Effector memory CD4-positive, alpha-beta T cell (primary cell): Measurements from ENCODE around the gene UBE2J2.

Experiments used
- DNase-seq, 3 donors: peaks; one replicate each; pipeline ENCODE4 v3.0.0-alpha.2; 2020
- H3K27ac ChIP-seq: 2 replicates; pipeline ENCODE4 v1.7.0; 2013; ENCODE audit warnings: mild to moderate bottlenecking, low read length, moderate library complexity; ENCODE audit not compliant: insufficient read depth, poor library complexity, severe bottlenecking
- H3K27me3 ChIP-seq: replicated peaks from 2 replicates; pipeline ENCODE4 v1.7.0; 2013; ENCODE audit warnings: mild to moderate bottlenecking, low read length; ENCODE audit not compliant: insufficient read depth, control insufficient read depth, poor library complexity, severe bottlenecking
- H3K36me3 ChIP-seq: 2 replicates; pipeline ENCODE4 v1.7.0; 2013; ENCODE audit warnings: mild to moderate bottlenecking, low read length, moderate library complexity; ENCODE audit not compliant: control insufficient read depth, insufficient read depth
- H3K4me1 ChIP-seq: 2 replicates; pipeline ENCODE4 v1.7.0; 2013; ENCODE audit warnings: low read length, mild to moderate bottlenecking; ENCODE audit not compliant: control insufficient read depth, insufficient read depth, poor library complexity, severe bottlenecking
- H3K4me3 ChIP-seq: 2 replicates; pipeline ENCODE4 v1.7.0; 2013; ENCODE audit warnings: low read length, low read depth, mild to moderate bottlenecking; ENCODE audit not compliant: insufficient read depth, poor library complexity, severe bottlenecking
- H3K9me3 ChIP-seq: 2 replicates; pipeline ENCODE4 v1.7.0; 2013; ENCODE audit warnings: mild to moderate bottlenecking, low read length, moderate library complexity; ENCODE audit not compliant: control insufficient read depth

UBE2J2 gene

DNA sequence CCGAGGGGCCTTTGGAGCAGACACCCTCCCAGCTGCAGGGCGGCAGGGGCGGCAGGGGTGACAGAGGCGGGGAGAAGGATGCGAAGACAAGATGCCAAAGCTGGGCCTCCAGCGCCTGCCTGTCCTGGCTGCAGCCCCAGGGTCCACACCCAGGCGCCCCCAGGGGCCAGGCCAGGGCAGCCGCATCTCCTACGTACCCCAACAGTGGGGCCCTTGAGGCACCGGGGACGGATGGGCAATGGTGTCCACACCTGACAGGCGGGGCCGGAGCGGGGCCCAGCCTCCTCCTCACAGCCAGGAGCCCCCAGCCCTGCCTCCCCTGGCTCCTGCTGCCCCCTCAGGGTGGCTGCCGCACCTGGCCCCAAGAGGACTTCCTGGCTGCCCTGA is 34.4 kb downstream of the UBE2J2 start:
- peaks cover 6% of the 10 kb centered on the region for H3K36me3 ChIP-seq

DNA sequence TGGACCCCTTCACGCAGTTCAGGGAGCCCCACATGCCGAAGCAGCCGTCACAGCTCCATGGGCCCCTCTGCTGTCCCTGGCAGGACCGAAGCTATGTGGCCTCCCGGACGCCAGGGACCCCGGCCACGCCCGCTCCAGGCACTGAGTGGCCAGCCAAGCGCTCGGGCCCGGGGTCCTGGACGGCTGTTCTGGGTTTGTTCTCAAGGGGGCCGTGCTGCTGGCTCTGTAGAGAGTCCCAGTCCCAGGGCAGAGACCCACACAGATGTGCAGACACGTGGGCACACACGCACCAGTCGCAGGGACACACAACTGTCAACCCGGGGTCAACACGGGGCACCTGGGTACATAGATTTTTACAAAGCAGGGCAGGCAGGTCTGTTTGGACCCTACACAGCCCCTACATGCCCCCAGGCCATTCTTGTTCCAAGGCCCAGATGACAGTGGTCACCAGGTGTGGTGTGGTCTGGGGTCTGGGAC is 34.9 kb downstream of the UBE2J2 start:
- no peaks in the 10 kb centered on the region for H3K27me3 ChIP-seq
- no peaks in the 10 kb centered on the region for H3K9me3 ChIP-seq
- peaks cover 4% of the 10 kb centered on the region for H3K4me1 ChIP-seq
- H3K36me3 ChIP-seq: peaks cover 6% of the 10 kb centered on the region
- H3K27ac ChIP-seq: no peak overlapping the region
- H3K4me3 ChIP-seq: no peak overlapping the region
- DNase-seq: no peak

More for the DNA sequence above, 34.4 kb downstream of the UBE2J2 start:
- H3K9me3 ChIP-seq: no peaks in the 10 kb centered on the region
- H3K4me1 ChIP-seq: peaks cover 1% of the 10 kb centered on the region
- no peak for DNase-seq
- H3K27ac ChIP-seq: no peak overlapping the region
- no peaks in the 10 kb centered on the region for H3K27me3 ChIP-seq
- H3K4me3 ChIP-seq: no peak overlapping the region

DNA sequence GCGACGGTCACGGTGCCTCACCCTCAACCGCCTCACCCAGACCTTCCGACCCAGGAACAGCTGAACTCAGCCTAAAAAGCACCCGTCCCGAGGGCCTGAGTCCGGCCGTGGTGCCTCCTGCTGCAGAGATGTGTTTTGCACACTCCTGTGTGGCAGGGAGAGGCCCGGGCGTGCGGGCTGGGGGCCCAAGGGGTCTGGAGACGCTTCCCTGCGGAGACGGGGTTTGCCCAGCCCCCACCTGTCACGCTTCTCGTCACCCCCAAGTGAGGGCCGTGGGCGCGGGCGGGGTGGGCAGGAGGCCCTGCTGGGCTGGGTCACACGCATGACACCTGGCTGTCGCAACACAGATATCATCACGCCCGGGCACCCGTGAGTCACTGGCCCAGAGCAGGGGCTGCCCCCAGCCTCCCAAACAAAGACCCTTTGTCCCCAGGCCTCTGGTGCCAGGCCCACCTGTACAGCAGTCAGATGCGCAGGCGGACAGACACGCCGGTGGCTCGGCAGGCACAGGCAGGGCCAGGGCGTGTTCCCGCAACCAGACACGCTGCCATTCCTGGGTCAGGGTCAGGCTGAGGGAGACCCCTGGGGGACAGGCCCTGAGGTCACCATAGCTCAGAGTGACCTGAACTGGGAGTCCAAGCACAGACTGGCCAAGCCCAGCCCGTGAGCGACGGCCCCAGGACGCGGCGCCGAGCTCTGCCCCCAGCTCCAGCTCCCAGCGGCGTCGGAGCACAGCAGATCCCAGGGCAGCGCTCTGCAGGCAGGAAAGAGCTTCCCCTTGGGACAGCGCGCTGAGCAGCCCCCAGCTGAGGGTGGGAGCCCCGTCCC is 35.6 kb downstream of the UBE2J2 start:
- H3K9me3 ChIP-seq: no peaks in the 10 kb centered on the region
- no peaks in the 10 kb centered on the region for H3K27me3 ChIP-seq
- no peak overlapping the region for H3K4me3 ChIP-seq
- H3K4me1 ChIP-seq: peaks cover 9% of the 10 kb centered on the region
- DNase-seq: no peak
- H3K27ac ChIP-seq: no peak overlapping the region
- H3K36me3 ChIP-seq: peaks cover 6% of the 10 kb centered on the region

DNA sequence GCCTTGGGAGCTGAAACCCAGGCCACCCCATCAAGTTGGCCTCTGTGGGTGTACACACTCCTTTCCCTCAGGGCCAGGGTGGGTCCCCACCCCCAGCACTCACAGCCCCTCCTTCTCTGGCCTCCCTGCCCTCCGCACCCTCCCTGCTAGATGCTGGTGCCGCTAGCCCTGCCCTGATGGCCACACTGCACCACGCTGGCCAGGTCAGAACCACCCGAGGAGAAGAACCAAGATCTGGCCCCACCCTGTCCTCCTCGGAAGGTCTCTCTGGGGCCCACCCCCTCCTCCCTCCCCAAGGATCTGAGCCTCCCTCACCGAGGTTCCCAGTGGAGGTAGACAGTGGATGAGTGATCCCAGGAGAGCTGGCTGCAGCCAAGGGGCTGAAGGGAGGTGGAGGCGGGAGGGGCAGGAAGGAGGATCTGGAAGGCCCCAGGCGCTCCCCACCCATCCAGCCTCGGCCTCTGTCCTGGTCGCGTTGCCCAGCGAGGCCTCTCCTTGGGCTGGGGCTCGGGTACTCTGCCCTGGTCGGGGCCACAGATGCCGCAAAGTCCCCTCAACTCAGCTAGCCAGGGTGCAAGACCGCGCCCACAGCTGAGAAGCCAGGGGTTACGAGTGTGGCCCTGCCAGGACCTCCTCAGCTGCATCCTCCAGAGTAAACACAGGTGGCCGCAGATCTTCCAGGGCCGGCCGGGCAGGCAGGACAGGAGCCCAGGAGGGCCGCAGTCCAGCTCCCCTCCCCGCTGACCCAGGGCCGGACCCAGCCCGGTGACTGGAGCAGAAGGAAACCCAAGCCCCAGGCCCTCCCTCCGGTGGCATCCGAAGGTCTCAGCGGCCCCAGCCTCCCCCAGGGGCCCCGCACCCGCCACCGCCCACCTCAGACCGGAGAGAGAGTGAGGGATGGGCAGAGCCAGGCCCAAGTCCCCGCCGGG is 36.4 kb downstream of the UBE2J2 start:
- H3K4me1 ChIP-seq: peaks cover 13% of the 10 kb centered on the region
- H3K36me3 ChIP-seq: peaks cover 6% of the 10 kb centered on the region
- H3K27ac ChIP-seq: no peak overlapping the region
- no peak for DNase-seq
- no peak overlapping the region for H3K4me3 ChIP-seq
- no peaks in the 10 kb centered on the region for H3K27me3 ChIP-seq
- no peaks in the 10 kb centered on the region for H3K9me3 ChIP-seq

DNA sequence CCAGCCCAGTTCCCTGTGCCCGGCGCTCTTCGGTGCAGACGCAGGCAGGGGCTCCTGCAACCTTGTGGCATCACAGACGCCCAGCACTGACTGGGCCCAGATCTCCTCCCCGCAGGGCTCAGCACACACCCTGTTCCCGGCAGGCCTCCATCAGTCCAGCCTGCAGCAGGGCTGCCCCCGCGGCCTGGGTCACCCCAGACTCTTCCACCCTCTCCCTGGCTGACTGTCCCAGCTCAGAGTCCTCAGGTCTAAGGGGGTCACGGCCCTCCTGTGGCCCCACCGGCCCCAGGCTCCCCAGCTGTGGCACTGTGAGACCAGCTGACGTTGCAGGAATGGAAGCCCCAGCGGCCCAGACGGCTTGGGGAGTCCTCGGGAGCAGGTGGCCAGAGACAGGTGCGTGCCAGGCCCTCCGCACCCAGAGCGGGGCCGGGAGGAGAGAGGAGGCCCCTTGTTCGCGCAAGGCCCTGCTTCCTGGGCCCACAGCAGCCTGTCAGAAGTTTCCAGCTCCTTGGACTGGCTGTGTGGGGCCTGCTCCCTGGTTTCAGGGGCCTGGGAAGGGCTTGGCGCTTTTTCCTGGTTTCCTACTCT is 37.4 kb downstream of the UBE2J2 start:
- no peaks in the 10 kb centered on the region for H3K27me3 ChIP-seq
- peaks cover 13% of the 10 kb centered on the region for H3K4me1 ChIP-seq
- H3K27ac ChIP-seq: no peak overlapping the region
- no peak overlapping the region for H3K4me3 ChIP-seq
- no peaks in the 10 kb centered on the region for H3K9me3 ChIP-seq
- H3K36me3 ChIP-seq: peaks cover 6% of the 10 kb centered on the region
- DNase-seq: no peak

DNA sequence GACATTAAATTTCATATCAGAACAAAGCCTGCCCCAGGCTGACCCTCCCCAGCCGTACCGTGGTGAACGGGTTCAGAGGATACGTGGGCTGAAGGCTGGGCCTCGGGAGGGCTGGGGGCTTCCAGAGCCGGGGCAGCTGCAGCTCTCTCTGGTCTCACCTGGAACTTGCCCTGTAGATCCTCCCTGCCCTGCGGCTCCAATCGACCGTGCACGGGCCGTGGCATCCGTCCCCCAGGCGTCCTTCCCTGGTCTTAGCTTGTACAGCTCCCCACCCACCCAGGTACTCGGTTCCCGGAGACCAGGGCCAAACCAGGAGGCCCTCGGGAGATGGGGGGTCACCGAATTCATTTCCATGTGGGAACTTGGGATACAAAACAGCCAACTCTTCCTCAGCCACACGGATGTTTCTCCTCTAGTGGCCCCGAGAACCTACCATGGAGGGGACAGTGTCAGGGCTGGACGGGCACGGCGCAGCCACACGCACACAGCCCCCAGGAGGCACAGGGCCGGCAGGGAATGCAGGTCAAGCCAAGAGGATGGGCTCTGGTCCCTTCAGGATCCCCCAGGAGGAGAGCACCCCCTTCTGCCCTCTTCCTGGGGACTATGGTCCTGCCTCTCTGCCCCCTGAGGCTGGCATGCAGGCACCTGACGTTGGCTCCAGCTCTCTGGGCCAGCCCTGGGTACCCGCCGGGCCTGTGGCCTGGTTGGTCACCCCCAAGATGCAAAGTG is 38.5 kb downstream of the UBE2J2 start:
- Histone ChIP-seq H3K36me3 (peaks cover 6% of the 10 kb centered on the region), H3K27ac (no peak overlapping the region), H3K4me1 (peaks cover 19% of the 10 kb centered on the region), H3K4me3 (no peak overlapping the region), H3K27me3 (no peaks in the 10 kb centered on the region), H3K9me3 (no peaks in the 10 kb centered on the region)
- no peak for DNase-seq

DNA sequence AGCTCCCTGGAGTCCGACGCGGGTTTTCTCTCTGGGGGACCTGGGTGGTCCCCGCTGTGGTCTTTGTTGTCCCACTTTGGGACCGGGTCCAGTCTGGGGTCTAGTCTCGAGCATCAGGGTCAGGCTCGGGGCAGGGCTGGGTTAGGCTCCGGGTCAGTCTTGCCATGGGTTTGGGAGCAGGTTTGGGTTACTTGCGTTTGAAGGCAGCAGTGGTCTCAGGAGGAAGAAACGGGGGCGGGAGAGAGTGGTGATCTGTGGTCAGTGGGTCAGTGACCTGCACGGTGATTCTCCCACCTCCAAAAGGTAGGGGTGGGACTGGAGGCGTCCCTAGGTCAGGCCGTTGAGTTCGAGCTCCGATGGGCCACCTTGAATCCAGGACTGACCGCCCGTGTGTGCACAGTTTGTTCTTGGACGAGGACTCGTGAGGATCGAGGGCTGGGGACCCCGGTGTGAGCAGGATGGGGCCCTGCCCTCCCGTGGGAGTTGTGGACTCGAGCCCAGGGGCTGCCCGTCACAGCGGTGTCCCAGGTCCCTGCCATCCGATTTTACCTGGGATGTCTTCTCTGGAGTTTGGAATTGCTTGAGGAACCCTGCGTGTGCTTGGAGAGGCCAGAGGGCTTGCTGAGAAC is 39.4 kb downstream of the UBE2J2 start:
- H3K9me3 ChIP-seq: no peaks in the 10 kb centered on the region
- no peak overlapping the region for H3K27ac ChIP-seq
- H3K36me3 ChIP-seq: peaks cover 11% of the 10 kb centered on the region
- peaks cover 28% of the 10 kb centered on the region for H3K4me1 ChIP-seq
- DNase-seq: no peak
- H3K27me3 ChIP-seq: no peaks in the 10 kb centered on the region
- H3K4me3 ChIP-seq: no peak overlapping the region

DNA sequence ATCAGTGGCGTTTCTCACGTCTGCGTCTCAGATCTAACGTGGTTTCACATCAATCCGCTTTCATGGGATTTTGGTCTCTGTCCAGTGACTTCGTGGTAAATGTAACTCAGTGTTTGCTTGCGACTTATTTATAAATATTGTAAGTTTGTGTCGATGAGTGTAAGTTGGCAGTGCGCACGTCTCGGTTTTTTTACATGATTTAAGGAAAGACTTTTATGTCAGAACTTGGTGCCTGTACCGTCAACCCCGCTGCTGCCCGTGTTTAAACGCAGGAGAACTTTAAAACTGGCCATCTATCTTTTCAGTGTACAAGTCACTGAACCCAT is 40.1 kb downstream of the UBE2J2 start:
- Histone ChIP-seq H3K27me3 (no peaks in the 10 kb centered on the region), H3K9me3 (no peaks in the 10 kb centered on the region), H3K4me3 (no peak overlapping the region), H3K36me3 (peaks cover 18% of the 10 kb centered on the region), H3K4me1 (peaks cover 30% of the 10 kb centered on the region), H3K27ac (no peak overlapping the region)
- DNase-seq: no peak

DNA sequence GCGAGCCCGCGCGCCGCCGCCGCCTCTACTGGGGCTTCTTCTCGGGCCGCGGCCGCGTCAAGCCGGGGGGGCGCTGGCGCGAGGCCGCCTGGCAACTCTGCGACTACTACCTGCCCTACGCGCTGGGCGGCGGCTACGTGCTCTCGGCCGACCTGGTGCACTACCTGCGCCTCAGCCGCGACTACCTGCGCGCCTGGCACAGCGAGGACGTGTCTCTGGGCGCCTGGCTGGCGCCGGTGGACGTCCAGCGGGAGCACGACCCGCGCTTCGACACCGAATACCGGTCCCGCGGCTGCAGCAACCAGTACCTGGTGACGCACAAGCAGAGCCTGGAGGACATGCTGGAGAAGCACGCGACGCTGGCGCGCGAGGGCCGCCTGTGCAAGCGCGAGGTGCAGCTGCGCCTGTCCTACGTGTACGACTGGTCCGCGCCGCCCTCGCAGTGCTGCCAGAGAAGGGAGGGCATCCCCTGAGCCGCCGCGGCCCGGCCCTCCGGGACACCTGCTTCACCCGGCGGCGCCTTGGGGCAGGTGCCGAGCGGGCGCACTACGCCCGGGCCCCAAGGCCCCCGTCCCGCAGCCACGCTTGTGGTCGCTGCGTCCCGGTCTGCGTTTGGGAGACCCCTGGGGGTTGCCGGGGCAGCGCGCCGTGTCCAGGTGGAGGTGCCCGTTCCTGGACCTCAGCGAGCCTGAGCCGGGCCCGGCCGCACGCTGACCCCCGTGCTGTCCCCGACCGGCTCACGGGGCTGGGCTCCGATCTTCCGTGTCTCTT is 40.7 kb downstream of the UBE2J2 start:
- H3K27ac ChIP-seq: no peak overlapping the region
- H3K36me3 ChIP-seq: peaks cover 23% of the 10 kb centered on the region
- DNase-seq: no peak
- no peaks in the 10 kb centered on the region for H3K9me3 ChIP-seq
- H3K27me3 ChIP-seq: no peaks in the 10 kb centered on the region
- no peak overlapping the region for H3K4me3 ChIP-seq
- peaks cover 30% of the 10 kb centered on the region for H3K4me1 ChIP-seq
